Ramos (cell line): ENCODE results near the gene RXFP1.
"Not testable (repeated sequence)": the region's sequence is repeated elsewhere in the genome, so short reads cannot be mapped to it uniquely, and the experiment has no call there.

Experiments
- in situ Hi-C: fragments of 300-500 bp; cut with MboI; formaldehyde crosslinking; loops from one replicate; pipeline ENCODE4 v1.14.3; 2022; ENCODE audit warnings: low sequenced_read_pairs; ENCODE audit not compliant: unreplicated experiment

Gene RXFP1

DNA sequence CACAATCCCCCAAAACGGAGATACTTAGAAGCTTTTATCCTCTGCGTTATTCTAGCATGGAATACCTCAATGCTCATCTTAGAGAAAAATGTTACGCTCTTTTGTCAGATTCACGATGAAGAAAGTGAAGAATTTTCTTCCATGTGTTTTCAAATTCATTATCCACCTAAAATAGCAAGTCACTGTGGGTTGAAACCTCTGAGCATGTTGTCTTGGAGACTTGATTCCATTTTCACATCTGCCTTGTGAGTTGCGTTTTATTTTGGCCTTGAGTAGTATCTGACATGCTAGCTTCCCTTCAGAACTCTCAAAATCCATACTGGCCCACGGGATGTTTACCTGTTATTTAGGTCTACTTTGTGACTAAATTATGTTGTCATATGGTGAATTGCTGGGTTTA lies 83.7 kb downstream of the RXFP1 start:
- in situ Hi-C loops: no loop called here

DNA sequence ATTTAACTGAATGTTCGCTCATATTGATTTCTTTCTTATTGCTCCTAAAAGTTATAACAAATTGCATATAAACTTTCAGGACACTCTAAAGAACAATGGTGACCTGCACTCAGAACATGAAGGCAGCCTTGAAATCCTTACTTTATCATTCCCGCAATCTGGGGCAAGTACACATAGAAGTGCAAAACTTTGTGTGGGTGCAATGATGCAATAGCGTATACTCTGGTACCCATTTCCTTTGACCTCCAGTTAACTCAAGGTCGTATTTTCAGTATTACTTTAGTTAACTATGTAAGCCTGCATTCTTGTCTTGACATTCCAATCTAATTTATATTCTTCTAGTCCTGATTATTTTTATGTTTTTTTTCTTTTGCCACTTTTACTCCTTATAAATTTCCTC lies 85.3 kb downstream of the RXFP1 start:
- in situ Hi-C loops: no loop called here

DNA sequence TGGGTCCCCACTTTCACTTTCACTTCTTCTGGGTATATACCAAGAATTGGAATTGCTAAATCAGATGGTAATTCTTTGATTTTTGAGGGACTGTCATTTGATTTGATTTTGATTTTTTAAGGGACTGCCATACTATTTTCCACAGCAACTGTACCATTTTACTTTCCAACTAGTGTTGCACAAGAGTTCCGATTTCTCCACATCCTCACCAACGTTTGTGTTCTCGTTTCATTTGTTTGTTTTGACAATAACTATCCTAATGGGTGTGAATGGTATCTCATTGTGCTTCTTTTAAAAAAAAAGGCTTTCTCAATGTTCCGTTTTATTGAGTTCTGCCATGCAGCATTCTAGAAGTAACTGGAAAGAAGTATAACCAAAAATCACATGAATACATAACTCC lies 87.4 kb downstream of the RXFP1 start:
- in situ Hi-C loops: no loop called here

DNA sequence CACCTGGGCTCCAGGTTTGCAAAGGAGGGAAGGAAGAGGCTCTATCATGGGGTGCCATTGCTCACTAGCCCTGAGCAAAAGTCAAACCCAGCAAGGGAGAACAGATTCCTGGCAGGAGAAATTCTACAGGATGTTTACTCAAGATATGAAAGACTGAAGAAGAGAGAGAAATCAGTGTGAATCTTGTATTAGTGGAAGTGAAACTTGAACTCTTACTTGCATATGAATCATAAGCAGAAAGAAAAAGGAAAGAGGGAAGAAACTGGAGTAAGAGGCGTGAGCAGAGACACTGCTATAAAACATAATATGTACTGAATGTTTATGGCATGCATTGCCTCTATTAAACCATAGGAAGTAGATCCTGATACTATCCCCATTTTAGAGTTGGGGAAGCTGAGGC lies 89.1 kb downstream of the RXFP1 start:
- in situ Hi-C loops: no loop called here

DNA sequence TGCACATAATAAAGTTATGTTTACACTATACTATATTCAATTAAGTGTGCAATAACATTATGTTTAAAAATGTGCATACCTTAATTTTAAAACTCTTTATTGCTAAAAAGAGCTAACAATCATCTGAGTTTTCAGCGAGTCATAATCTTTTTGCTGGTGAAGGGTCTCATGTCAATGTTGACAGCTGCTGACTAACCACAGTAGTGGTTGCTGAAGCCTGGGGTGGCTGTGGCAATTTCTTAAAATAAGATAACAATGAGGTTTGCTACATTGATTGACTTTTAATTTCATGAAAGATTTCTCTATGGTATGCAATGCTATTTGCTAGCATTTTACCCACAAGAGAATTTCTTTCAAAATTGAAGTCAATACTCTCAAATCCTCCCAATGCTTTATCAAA lies 91.4 kb downstream of the RXFP1 start:
- in situ Hi-C loops: no loop called here

DNA sequence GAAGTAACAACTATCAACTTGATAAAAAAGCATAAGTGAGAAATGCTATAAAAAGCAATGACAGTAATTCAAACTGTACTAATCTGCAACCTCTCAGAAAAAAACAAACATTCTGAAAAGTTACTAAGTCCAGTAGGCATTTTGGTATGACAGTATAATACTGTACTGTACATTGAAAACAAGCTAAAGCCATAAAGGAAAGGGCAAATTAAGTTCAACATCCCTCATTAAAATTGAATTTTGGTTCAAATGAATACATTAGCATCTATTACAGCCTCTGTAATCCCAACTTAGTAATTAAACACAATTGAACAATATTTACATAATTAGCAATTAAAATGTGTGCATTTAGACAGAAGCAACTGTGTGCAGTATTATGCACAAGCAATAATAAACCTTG lies 96.3 kb downstream of the RXFP1 start:
- in situ Hi-C loops: no loop called here

DNA sequence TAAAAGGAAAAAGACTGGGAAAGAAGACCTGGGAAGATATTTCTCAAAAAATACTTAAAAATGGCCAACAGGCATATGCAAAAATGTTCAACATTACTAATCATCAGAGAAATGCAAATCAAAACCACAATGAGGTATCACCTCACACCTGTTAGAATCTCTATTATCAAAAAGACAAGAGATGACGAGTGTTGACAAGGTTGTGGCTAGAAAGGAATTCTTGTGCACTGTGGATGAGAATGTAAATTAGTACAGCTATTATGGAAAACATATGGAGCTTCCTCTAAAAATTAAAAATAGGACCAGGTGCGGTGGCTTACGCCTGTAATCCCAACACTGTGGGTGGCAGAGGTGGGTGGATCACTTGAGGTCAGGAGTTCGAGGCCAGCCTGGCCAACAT lies 100.0 kb downstream of the RXFP1 start:
- in situ Hi-C loops: no loop called here

DNA sequence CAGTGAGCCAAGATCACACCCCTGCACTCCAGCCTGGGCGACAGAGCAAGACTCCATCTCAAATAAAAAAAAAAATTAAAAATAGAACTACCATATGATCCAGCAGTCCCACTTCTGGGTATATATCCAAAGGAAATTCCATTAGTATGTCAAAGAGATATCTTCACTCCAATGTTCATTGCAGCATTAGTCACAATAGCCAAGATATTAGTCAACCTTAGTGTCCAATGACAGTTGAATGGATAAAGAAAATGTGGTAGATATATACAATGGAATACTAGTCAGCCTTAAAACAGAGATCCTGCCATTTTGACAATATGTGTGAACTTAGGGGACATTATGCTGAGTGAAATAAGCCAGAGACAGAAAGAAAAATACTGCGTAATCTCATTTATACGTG lies 100.6 kb downstream of the RXFP1 start:
- in situ Hi-C loops: no loop called here

DNA sequence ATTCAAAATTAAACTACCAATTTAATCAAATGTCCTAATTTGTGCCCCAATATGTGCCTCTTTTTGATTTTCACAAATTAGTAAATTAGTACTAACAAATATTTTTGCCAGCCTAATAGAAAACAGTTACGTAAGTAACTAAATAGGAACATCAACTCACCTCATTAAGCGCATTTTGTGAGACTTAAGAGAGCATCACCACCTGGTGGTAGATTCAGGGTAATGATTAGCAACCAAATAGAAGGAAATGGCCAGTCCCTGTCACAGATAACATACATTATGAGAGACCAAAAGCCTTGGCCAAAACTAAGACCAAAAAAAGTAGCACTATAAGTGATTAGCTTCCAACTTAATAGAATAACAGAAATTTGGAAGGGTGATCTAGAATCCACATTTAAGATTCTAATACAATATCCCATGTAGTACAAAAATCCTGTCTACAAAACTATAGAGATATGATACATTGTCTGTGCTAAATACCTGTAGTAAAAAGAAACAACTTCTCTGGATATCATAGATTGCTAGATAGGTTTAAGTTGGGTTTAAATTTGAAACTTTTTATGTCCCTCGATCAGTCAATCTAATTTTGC lies 103.3 kb downstream of the RXFP1 start:
- in situ Hi-C loops: no loop called here

DNA sequence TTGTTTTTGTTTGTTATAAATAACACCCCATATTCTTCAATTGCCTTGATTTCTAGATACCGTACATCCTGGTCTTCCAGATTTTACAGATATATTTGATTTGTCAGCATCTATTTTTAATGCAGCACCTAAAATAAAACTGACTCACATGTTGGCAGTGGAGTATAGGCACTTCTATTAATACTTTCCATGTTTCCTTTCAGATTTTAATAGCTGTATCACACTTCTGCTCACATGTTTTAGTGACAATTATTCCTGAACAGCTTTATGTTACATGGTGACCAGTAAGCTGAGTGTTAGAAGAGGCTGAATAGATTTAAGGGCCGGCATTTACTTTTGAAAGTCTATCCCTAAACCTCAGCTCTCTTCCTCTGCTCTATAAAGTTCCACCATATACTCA lies 103.9 kb downstream of the RXFP1 start:
- in situ Hi-C loops: no loop called here

DNA sequence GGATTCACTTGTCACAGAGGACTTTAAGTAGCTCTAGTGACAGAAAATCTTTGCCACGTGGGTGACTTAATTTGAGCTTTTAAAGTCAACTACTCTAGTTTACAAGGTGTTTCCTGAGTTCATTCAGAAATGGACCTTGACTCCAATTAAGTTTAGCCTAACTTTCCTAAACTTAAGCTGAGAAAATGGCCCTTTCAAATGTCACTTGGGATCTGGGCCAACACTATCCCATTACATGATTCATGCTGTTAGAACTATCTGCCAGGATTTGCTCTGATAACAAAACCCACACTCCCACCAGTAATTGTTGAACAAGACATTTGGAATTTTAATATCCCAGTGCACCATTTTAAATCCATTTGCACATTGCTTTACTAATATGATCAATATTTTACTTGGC lies 109.2 kb downstream of the RXFP1 start:
- in situ Hi-C loops: loop anchor here (10.0 kb wide), 1 partner anchor 376 kb away; no protein-coding TSS in a partner anchor

DNA sequence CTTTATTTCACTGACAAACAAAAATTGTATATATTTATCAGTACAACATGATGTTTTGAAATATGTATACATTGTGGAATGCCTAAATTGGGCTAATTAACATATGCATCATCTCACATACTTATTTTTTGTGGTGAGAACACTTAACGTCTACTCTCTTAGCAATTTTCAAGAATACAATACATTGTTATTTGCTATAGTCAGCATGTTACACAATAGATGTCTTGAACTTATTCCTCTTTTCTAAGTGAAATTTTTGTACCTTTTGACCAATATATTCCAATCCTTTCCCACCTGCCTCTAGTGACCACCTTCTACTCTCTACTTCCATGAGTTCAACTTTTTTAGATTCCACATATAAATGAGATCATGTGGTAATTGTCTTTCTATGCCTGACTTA lies 114.9 kb downstream of the RXFP1 start:
- in situ Hi-C loops: loop anchor here (10.0 kb wide), 1 partner anchor 382 kb away; no protein-coding TSS in a partner anchor

DNA sequence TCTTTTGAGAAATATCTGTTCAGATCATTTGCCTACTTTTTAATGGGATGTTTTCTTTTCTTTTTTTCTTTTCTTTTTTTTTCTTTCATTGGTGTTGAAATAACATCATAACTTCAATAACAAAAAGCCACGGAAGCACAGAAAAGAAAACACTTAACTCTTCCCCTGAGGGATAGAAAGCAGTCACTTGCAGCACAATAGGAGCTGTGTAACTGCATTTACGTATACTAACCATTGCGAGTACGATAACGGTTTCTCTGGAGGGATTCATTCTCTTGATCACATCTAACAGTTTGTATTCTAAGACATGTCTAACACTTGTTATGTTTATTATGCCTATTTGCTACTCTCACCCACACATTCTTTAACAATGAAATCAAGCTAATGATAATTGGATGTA lies 122.7 kb downstream of the RXFP1 start:
- in situ Hi-C loops: no loop called here

DNA sequence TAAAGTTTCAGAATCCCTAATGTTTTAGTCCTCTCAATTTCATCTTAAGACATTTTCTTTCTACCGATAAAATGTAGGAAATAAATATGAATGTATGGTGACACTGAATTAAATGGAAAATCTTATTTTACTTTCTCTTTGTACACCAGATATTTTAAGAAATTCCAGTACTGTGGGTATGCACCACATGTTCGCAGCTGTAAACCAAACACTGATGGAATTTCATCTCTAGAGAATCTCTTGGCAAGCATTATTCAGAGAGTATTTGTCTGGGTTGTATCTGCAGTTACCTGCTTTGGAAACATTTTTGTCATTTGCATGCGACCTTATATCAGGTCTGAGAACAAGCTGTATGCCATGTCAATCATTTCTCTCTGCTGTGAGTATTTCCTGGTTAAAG lies 123.1 kb downstream of the RXFP1 start:
- in situ Hi-C loops: no loop called here

DNA sequence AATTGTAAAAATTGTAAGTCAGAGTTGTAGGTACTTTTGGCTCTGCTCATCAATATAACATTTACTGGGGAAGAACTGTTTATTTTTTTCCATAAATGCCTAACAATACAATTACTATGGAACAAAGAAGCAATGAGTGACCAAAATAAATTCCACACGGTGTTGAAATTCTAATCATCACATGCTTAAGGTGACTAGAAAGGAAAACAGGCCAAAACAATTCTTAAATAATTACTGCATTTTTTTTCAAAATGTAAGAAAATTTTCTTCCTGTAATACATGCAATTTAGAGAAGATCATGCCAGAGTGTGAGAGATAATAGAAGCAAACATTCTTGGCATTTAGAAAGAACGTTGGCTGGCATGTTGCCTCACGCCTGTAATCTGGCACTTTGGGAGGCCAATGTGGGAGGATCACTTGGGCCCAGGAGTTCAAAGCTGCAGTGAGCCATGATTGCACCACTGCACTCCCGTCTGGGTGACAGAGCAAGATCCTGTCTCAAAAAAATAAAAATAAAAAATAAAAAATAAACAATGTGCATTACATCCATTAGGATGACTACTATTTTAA lies 127.5 kb downstream of the RXFP1 start:
- in situ Hi-C loops: no loop called here

DNA sequence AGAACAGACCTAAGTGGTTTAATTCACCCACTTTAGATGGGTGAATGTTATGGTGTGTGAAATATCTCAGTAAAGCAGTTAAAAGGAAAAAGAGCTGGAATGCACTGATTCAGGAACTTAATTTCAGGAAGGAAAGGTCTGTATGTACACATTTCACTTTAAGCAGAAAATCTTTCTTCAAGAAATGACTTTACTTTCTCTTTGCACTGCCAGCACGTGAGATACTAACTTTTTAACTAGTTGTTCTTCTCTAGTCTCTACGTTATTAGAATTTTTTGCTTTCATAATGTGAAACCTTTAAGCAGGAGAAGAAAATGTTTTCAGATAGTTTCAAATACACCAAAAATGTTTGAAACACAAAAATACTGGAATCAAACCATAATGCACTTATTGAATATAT lies 131.2 kb downstream of the RXFP1 start:
- in situ Hi-C loops: no loop called here

DNA sequence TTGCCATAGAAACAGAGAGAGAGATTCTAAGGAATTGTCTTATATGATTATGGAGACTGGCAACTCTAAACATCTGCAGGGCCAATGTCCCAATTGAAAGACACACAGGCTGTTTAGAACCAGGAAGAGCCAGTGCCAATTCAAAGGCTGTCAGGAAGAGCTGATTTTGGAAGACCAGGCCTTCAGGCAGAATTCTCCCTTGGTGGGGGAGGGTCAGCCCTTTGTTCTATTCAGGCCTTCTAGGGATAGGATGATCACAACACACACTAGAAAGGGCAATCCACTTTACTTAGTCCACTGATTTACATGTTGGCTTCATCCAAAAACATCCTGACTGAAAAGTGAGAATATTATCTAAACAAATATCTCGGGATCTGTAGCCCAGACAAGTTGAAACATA lies 134.8 kb downstream of the RXFP1 start:
- in situ Hi-C loops: no loop called here

DNA sequence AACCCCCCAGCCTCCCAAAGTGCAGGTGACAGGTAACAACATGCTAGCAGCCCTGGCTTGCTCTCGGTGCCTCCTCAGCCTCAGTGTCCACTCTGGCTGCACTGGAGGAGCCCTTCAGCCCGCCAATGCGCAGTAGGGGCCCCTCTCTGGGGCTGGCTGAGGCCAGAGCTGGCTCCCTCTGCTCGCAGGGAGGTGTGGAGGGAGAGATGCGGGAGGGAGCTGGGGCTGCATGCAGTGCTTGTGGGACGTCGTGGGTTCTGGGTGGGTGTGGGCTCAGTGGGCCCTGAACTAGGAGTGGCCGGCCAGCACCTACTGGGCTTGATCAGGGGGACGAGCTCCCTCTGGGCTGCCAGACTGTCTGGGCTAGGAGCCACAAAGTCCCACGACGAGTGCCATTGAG lies 135.6 kb downstream of the RXFP1 start:
- in situ Hi-C loops: no loop called here

DNA sequence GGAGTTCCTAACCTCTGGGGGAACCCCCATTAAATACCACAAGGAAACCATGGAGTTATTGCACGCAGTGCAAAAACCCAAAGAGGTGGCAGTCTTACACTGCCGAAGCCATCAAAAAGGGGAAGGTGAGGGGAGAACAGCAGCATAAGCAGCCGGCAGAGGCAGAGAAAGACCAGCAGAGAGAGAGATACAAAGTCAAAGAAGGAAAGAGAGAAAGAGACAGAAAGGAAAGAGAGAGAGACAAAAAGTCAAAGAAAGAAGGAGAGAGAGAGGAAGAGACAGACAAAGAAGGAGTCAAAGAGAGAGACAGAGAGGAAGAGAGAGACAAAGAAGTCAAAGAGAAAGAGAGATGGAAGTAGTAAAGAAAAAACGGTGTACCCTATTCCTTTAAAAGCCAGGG lies 141.6 kb downstream of the RXFP1 start:
- in situ Hi-C loops: not testable (repeated sequence)

DNA sequence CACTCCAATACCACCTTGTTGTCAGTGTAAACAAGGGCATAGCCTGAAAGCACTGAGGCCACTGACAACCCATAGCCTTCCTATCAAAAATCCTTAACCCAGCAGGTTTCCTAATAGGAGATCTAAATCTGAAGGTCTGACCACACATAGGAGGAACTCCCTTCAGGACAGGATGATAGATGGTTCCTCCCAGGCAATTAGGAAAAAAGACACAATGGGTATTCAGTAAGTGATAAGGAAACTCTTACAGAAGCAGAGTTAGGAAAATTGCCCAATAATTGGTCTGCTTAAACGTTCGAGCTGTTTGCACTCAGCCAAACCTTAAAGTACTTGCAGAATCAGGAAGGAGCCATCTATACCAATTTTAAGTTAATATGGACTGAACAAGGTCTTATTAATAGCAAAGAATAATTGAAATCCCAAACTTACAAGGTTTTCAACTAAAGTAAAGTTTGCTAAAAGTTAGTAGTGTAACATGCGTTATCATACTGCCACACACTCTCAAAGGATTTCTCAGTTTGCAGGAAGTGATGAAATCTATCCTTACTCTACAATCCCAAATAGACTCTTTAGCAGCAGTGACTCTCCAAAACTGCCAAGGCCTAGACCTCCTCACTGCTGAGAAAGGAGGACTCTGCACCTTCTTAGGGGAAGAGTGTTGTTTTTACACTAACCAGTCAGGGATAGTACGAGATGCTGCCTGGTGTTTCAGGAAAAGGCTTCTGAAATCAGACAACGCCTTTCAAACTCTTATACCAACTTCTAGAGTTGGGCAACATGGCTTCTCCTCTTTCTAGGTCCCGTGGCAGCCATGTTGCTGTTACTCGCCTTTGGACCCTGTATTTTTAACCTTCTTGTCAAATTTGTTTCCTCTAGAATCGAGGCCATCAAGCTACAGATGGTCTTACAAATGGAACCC lies 142.3 kb downstream of the RXFP1 start:
- in situ Hi-C loops: not testable (repeated sequence)

DNA sequence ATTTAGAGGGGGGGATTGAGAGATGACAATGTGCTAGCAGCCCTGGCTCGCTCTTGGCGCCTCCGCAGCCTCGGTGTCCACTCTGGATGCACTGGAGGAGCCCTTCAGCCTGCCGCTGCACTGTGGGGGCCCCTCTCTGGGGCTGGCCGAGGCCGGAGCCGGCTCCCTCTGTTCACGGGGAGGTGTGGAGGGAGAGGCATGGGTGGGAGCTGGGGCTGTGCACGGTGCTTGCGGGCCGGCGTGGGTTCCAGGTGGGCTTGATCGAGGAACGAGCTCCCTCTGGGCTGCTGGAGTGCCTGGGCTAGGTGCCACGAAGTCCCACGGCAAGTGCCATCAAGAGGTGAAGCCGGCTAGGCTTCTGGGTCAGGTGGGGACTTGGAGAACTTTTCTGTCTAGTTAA lies 143.1 kb downstream of the RXFP1 start:
- in situ Hi-C loops: no loop called here

DNA sequence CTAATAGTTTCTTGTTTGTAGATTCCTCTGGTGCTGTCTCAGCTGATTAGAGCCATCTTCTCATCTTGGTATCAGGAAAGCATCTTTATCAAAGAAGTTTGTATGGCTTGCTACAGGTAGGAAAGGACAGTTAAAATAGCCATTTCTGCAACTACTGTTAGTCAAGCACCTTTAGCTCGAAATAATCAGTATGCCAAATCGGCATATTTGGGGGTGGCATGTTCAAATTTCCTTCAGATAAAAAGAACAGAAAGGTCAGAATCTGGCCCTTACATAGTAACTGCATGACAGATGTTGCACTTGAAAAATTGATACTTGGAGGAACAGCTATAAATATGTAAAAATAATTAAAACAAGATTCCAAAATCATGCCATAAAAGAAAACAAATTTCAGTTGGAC lies 145.2 kb downstream of the RXFP1 start:
- in situ Hi-C loops: no loop called here
